SU-DHL-6 (cell line): Measurements from ENCODE around the gene SP140.
A peak's percentile ranks its signal among the peaks of the same experiment; 100 is the strongest.

Source experiments
- H2AFZ ChIP-seq: fragments of 200-600 bp; sonication (generic); 2 replicates; pipeline ENCODE4 v1.6.1; 2014; ENCODE audit warnings: low read depth, mild to moderate bottlenecking, moderate library complexity, mixed read lengths, antibody characterized with exemption, low read length; ENCODE audit not compliant: severe bottlenecking
- H3F3A ChIP-seq: fragments of 200-600 bp; shearing (Covaris generic); 2 replicates; pipeline ENCODE4 v1.6.0; 2016; ENCODE audit warnings: antibody characterized with exemption, mild to moderate bottlenecking; ENCODE audit not compliant: insufficient read depth
- H3K27ac ChIP-seq: fragments of 200-600 bp; sonication (generic); 2 replicates; pipeline ENCODE4 v1.5.1; 2016; ENCODE audit warnings: low read depth, mild to moderate bottlenecking, low read length, moderate library complexity, mixed read lengths
- H3K27me3 ChIP-seq: fragments of 200-600 bp; sonication (generic), shearing (Covaris generic); 2 replicates; pipeline ENCODE4 v1.6.0; 2014; ENCODE audit warnings: mild to moderate bottlenecking, low read length
- H3K36me3 ChIP-seq: fragments of 200-600 bp; sonication (generic); 2 replicates; pipeline ENCODE4 v1.6.1; 2014; ENCODE audit warnings: mild to moderate bottlenecking, low read length, mixed read lengths
- H3K4me2 ChIP-seq: fragments of 300-600, 200-600 bp; shearing (Covaris generic), sonication (generic); 2 replicates; pipeline ENCODE4 v1.6.0; 2014; ENCODE audit warnings: low read length, low read depth, mild to moderate bottlenecking; ENCODE audit not compliant: poor library complexity, severe bottlenecking
- H3K4me3 ChIP-seq: fragments of 200-600 bp; sonication (generic); 2 replicates; pipeline ENCODE4 v1.5.1; 2014; ENCODE audit warnings: antibody characterized with exemption, low read length, mild to moderate bottlenecking, mixed read lengths; ENCODE audit not compliant: insufficient read depth, poor library complexity, severe bottlenecking
- H3K79me2 ChIP-seq: fragments of 200-600 bp; sonication (generic); 2 replicates; pipeline ENCODE4 v1.6.1; 2014; ENCODE audit warnings: mild to moderate bottlenecking, low read length, moderate library complexity; ENCODE audit not compliant: insufficient read depth
- H3K9ac ChIP-seq: fragments of 200-600 bp; sonication (generic); 2 replicates; pipeline ENCODE4 v1.7.0; 2014; ENCODE audit warnings: mild to moderate bottlenecking, low read length
- H3K9me2 ChIP-seq: fragments of 200-600 bp; sonication (generic); replicated peaks from 2 replicates; pipeline ENCODE4 v1.6.1; 2014; ENCODE audit warnings: low read length; ENCODE audit not compliant: insufficient read depth
- H3K9me3 ChIP-seq: fragments of 200-600 bp; sonication (generic); 2 replicates; pipeline ENCODE4 v1.6.1; 2014; ENCODE audit warnings: low read length, mixed read lengths; ENCODE audit not compliant: insufficient read depth
- H4K20me1 ChIP-seq: fragments of 200-600 bp; sonication (generic); 2 replicates; pipeline ENCODE4 v1.6.1; 2014; ENCODE audit warnings: low read depth, mild to moderate bottlenecking, antibody characterized with exemption, low read length, moderate library complexity, mixed read lengths
- CTCF ChIP-seq: fragments of 200-600 bp; sonication (generic); IDR thresholded peaks from one replicate; pipeline ENCODE4 v1.5.1; 2017; ENCODE audit warnings: antibody characterized with exemption, mild to moderate bottlenecking, low read length, moderate library complexity; ENCODE audit not compliant: insufficient read depth, poor library complexity, severe bottlenecking
- EZH2phosphoT487 ChIP-seq: fragments of 200-600 bp; sonication (generic), shearing (Covaris generic); conservative IDR thresholded peaks from 2 replicates; pipeline ENCODE4 v1.6.1; 2018; ENCODE audit warnings: mild to moderate bottlenecking, antibody characterized with exemption, low read length, moderate library complexity, mixed read lengths

SP140 gene

GRCh38 chr2:230326453-230327417 lies 101.2 kb downstream of the SP140 start, which contains the start of gene SP140L:
Gene SP140L (plus strand): TSS chr2:230327193. CDS start chr2:230327270, 77 bp downstream.
- no peaks in the 10 kb centered on the region for H3K9me3 ChIP-seq
- peak within 1 kb of the TSS; percentile 84 for H3K4me2 ChIP-seq
- H3K9me2 ChIP-seq: no peaks in the 10 kb centered on the region
- peak within 1 kb of the TSS; percentile 49 for H3K4me3 ChIP-seq
- no peaks in the 10 kb centered on the region for H4K20me1 ChIP-seq
- H3K9ac ChIP-seq: peak within 1 kb of the TSS; percentile 61
- TF ChIP-seq EZH2phosphoT487 (no peak), CTCF (no peak)
- peak within 1 kb of the TSS; percentile 31 for H2AFZ ChIP-seq
- H3K27ac ChIP-seq: peak within 1 kb of the TSS; percentile 89
- peaks cover 17% of the 10 kb centered on the region; the same call in 1 of the 2 replicates for H3K79me2 ChIP-seq
- H3K27me3 ChIP-seq: no peaks in the 10 kb centered on the region
- peaks cover 24% of the 10 kb centered on the region for H3F3A ChIP-seq
- H3K36me3 ChIP-seq: no peaks in the 10 kb centered on the region

- peaks cover 24% of the 10 kb centered on the region for H3F3A ChIP-seq
- H3K79me2 ChIP-seq: peaks cover 17% of the 10 kb centered on the region; the same call in 1 of the 2 replicates
- H3K9ac ChIP-seq: peak overlapping the region; percentile 61
- H3K9me3 ChIP-seq: no peaks in the 10 kb centered on the region
- H3K4me3 ChIP-seq: peak overlapping the region; percentile 49
- TF ChIP-seq CTCF (no peak), EZH2phosphoT487 (no peak)
- no peaks in the 10 kb centered on the region for H3K36me3 ChIP-seq
- H3K27me3 ChIP-seq: no peaks in the 10 kb centered on the region
- H3K27ac ChIP-seq: peak overlapping the region; percentile 89
- no peaks in the 10 kb centered on the region for H4K20me1 ChIP-seq
- H2AFZ ChIP-seq: peak overlapping the region; percentile 31
- H3K4me2 ChIP-seq: peak overlapping the region; percentile 84
- H3K9me2 ChIP-seq: no peaks in the 10 kb centered on the region
These were observed 102.0 kb downstream of the SP140 start for GRCh38 chr2:230327418-230328154.

- Histone ChIP-seq H3K4me2 (peak overlapping the region; percentile 84), H3K4me3 (peak overlapping the region; percentile 49), H3K9me3 (no peaks in the 10 kb centered on the region), H3K9me2 (no peaks in the 10 kb centered on the region), H3K79me2 (peaks cover 17% of the 10 kb centered on the region; the same call in 1 of the 2 replicates), H3K36me3 (no peaks in the 10 kb centered on the region), H3K27ac (peak overlapping the region; percentile 89; the same call in 1 of the 2 replicates), H3K9ac (peak overlapping the region; percentile 61), H3F3A (peaks cover 24% of the 10 kb centered on the region), H3K27me3 (no peaks in the 10 kb centered on the region), H2AFZ (no peak overlapping the region), H4K20me1 (no peaks in the 10 kb centered on the region)
- TF ChIP-seq EZH2phosphoT487: no peak
- TF ChIP-seq CTCF: no peak
These were observed 102.6 kb downstream of the SP140 start for GRCh38 chr2:230328155-230328458.
